AG20443 (cell line): Measurements from ENCODE around the gene MICOS13.
A peak's percentile ranks its signal among the peaks of the same experiment; 100 is the strongest.
"Not testable (repeated sequence)": the region's sequence is repeated elsewhere in the genome, so short reads cannot be mapped to it uniquely, and the experiment has no call there.

Experiments used
- DNase-seq: peaks from one replicate; pipeline ENCODE4 v3.0.0; 2012; ENCODE audit warnings: low spot score, mixed read lengths

Gene MICOS13

DNA sequence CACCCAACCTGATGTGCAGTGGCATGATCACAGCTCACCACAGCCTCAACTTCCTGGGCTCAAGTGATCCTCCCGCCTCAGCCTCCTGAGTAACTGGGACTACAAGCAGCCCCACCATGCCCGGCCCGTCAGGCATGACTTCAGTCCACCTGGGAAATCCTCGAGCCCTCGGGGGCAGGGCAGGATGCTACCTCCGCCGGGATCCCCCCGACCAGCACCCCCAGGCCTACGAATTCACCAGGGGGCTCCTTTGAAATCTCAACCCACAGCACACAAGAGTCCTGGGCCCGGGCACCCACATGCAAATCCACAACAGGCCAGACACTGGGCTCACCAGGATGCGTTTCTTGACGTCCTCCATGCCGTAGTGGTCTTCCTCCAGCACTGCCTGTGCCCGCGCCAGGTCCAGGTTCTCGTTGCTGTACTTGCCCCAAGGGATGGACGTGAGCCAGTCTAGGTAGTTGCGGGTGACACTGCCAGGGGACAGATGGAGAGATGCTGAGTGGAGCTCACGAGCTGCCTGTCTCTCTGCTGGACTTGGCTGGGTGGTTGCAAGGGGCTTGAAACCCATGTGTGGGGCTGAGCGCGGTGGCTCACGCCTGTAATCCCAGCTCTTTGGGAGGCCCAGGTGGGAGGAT lies 20.3 kb upstream of the MICOS13 start:
- no peak for DNase-seq

DNA sequence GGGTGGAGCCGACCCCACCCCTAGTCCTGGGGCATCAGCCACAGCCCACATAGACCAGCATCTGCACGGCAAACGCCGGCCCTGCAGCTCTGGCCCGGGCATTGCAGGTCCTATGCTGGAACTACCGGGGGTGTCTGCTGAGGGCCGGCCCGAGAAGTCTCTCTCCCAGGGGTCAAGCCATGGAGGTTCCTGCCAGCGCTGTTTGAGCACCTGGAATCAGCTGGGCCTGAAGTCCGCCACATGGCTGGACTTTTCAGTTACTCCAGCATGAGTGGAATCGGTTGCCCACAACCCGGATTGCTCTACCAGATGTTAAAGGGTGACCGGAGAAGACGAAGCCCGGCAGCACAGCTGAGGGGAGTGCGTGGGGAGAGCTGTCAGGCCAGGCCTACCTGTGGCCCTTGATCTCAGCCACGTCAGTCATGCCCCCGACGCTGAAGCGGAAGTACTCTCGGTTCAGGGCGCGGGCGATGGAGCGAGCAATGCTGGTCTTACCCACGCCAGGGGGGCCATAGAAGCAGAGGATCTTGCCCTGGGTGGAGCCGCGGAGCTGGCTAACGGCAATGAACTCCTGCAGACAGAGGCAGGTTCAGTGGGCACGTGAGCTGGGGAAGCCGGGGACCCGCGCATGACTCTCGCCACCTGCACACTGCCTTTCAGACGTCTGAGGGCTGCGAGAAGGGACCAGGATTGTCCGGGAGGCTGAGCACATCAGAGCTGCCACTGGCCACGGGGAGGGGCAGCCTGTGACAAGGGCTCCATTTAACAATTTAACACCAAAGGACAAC lies 18.5 kb upstream of the MICOS13 start:
- DNase-seq: no peak

DNA sequence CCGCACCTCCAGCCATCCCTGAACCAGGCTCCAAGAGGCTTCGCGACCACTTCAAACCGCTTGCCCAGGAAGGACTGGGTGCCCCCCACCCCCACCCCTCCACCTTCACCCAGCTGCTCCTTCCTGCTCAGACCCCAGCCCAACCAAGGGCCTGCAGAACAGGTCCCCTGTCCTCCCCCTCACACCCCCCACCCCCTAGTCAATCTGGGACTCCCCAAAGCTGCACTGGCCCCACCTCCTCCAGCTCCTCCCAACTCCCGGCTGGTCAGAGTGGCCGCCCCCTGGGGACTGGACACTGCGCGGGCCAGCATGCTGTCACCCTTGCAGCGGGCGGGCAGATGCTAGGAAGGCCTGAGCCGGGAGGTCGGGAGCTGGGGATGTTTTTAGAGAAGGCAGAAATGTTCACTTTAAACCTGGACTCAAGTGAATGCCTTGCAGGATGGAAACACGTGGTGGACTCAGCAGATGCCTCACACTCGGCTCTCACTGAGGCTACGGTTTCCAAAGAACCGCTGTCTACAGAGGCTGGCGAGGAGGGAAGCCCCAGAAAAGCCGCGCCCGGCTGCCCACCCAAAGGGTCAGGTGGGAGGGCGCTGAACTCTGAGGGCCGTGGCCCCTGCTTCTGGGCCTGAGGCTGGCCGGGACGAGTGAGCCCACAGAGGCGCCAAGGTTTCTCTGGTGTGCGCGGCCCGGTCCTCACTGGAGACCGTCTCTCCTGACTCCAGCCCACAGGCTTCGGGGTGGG lies 17.7 kb upstream of the MICOS13 start:
- no peak for DNase-seq

DNA sequence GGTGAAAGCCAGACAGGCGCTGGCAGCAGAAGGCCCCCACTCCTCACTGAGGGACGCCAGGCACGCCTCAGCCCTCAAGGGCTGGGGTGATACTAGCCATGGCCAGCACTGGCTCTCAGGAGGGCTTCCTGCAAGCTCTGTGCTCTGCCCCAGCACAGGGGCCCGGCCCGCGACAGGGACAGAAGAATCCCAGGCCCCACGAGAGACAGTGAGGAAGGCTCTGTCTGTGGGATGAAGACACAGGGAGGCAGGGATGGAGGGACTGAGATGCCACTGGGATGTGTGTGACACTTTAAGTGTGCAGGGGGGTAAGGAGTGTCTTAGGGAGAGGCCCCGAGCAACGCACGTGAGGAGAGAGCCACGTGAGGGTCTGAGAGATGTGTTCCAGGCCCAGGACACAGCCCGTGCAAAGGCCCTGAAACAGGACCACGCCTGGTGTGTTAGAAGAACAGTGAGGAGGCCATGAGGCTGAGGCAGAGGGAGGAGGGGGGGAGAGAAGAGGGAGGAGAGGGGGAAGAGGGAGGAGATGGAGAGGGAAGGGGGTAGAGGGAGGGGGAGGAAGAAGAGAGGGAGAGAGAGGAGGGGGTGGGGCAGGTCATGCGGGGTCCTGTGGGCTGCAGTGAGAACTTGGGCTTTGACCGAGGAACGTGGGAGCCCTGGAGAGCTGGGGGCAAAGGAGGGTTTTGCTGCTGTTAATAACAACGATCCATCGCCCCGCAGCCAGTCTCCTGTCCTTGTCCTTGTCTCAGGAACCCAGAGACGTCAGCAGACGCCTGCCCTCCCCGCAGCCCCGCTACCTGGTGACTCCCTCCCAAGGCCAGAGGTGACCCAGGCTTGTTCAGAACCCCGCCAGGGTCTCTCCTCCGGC lies 16.9 kb upstream of the MICOS13 start:
- no peak for DNase-seq

DNA sequence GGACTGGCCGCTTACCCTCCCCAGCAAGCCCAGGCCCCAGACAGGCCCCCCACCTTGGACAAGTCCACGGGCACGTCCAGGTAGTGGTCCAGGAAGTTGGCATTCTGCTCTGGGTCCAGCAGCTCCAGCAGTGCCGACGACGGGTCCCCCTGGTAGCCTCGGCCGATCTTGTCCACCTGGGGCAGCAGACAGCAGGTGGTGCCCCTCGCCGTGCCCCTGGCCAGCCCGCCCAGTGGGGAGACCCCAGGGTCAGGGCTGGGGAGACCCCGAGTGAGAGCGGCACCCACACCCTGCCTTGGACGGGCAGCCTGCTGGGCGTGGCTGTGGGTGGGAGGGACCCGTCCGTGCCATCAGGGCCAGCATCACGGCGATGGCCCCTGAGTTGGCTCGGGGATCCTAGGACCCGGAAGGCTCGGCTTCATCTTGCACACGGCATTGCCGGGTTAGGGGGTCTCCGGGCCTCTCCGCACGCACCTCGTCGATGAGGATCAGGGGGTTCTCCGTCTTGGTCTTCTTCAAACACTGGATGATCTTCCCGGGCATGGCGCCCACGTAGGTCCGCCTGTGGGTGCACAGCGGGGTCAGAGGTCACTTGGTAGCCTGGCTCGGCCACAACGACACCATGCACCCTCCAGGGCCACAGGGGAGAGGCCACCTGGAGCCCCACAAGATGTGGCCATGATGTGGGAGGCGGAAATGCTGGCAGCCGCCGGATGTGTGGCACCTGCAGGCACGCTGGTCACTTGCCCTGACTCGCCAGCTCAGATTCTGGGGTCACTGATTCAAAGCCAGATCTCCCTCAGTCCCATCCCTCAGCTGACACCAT lies 16.1 kb upstream of the MICOS13 start:
- DNase-seq: no peak

DNA sequence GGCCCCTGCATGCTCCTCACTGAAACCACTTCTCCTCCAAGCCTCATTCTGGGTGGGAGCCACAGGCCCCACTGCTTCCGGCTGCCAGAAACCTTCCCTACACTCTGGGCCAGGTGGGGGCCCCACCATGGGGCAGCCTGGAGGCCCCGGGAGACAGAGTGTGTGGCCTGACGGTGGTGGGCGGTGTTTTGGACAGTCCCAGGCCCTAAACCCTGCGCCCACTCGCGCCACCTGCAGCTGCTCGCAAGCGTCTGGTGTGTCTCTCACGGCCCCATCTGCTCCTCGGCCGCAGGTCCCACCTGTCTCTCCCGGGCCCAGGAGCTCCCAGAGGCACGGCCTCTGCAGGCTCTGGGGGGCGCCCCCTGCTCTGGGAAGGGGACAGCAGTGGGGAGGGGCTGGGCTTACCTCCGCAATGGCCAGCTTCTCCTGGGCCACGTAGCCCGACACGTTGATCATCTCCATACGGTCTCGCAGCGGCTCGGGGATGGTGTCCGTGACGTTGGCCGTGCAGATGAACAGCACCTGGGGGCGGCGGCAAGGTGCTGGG lies 15.4 kb upstream of the MICOS13 start:
- no peak for DNase-seq

DNA sequence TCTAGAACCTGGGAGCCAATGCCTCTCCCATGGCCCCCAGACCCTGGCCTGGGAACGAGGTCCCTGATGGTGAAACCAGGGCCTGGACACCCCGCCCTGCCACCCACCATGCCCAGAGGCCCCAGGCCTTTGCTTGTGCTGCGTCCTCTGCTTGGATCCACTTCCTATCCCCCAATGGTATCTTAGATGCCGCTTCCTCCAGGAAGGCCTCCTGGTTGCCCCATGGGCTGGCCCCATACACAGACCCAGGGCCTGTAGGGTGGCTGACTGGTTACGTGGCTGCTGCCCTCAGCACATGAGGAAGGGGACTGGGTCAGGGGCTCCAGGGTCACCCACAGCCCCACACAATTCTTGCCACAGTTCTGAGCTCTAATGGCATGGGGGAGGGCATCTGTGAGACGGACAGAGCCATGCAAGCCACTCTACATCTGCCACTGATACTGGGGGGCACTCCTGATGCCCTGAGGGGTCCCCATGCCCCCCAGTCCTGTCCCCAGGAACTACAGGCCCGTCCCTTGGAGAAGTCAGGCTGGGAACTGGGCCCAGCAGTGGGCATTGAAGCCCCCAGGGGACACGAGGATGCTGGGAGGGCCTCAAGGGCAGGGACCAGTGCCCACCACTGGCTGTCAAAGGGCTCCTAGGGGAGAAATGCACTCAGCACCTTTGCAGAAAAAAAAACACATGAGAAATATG lies 14.8 kb upstream of the MICOS13 start:
- DNase-seq: no peak

DNA sequence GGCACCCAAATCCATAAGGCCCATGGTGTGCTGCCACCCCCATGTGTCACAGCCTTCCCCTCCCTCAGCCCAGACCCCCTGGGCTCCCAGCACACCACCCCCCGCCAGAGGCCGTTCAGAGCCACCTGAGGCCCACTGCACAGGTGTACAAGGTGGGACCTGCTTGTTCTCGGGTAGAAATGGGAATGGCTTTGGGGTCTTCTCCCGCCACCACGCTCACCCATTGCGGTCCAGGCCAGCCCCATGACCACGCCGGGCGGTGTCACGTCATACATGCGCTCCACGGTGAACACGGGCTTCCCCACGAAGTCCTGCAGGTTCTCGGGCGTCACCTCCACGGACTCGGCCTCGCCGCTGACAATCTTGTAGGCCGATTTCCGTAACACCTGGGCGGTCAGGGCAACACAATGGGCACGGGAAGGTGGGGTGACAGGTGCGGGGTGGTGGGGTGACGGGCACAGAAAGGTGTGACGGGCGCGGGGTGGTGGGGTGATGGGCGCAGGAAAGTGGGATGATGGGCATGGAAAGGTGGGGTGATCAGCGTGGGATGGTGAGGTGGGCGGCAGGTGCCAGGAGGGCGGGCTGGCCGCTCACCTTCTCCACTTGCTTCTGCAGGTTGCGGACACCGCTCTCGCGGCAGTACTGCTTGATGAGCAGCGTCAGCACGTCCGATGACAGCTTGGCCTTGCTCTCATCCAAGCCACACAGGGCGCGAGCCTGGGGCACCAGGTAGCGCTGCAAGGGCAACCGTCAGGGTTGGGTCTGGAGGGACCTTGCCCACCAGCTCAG lies 14.0 kb upstream of the MICOS13 start:
- no peak for DNase-seq

DNA sequence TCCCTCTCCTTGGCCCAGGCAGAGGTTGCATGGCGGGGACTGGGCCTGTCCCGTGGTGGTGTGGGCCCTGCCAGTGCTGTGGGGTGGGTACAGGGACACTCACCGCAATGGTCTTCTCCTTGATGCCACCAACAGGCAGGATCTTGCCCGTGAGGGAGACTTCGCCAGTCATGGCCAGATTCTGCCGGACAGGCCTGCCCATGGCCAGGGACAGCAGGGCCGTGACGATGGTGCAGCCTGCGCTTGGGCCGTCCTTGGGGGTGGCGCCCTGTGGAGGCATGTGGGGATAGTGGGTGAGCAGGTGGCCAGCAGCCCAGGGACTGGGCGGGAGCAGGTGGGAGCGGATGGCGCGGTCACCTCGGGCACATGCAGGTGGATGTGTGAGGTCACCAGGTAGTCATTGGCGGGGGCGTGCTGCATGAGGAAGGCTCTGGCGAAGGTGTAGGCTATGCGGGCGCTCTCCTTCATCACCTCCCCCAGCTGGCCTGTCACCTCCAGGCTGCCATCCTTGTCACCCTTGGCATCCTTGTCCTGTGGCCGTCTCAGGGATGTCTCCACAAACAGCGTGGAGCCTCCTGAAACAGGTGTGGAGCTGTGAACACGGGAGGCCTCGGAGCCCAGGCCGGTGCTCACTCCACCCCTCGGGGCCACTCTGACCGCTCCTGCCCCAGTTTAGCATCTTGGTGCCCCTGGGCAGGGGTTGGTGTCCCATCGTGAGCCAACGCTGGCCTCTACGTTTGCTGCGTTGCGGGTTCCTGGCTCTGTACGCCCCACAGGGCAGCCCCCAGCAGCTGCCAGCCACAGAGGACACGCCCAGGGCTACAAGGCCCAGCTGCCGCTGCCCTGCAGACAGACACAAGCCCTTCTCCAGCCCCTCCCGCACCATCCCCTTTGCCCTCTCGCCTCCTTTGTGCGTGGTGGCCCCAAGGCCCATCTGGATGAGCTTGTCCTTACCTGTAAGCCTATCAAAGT lies 13.2 kb upstream of the MICOS13 start:
- DNase-seq: no peak

DNA sequence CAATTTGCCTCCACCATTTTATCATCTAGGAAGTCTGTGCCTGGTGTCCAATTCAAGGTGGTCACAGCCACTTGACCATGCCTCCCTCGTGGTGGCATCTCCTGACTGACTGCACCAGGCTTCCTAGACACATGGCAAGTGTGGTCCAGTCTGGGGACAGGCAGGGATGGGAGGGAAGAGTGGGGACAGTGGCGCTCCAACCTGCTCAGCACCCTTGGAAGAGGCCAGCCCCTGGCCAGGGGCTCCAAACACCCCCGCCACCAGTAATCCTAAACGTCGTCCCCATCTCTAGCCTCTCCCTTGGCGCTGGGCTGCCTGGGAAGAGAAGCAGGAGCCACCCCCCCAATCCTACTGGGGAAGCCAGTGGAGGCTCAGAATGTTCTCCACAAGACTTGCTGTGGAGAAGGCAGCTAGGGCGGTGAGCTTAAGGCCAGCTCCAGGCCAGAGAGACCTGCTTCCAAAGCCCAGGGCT lies 12.4 kb upstream of the MICOS13 start:
- DNase-seq: no peak

DNA sequence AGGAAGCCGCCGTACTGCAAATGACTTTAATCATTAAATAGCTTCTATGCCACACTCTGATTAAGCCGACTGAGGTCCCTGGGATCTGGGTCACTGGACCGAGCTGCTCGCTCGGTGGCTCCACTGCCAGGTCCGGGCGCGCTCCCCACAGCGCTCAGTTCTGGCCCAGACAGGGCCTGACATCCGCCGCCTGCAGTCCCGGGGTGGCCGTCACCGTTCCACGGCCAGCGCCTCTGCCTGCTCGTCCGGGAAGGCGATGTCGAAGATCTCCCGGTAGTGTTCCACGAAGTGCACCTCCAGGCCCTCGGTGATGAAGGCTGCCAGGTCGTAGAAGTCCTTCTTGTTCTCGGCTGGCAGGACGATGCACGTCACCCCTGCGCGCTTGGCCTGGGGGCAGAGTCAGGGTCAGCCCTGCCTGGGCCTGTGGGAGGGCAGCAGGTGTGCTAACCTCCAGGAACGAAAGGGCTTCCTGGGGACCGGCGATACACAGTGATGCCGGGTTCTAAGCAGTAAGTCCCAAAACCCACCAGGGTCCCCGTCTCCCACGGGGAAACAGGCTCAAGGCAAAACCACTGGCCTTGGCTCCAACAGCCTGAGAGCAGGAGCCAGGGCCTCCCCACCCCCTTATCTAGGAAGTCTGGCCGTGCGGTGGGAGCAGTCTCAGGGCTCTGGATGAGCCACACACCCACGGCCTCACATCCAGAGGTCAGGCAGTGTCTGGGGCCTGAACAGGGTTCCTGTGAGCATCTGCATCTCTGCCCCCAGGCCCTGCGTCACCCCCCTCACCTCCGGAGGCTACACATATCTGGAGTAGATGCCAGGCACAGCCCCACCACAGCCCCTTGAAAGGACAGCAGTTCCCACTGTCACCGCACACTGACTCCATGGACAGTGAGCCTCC lies 11.8 kb upstream of the MICOS13 start:
- DNase-seq: peak; percentile 32

DNA sequence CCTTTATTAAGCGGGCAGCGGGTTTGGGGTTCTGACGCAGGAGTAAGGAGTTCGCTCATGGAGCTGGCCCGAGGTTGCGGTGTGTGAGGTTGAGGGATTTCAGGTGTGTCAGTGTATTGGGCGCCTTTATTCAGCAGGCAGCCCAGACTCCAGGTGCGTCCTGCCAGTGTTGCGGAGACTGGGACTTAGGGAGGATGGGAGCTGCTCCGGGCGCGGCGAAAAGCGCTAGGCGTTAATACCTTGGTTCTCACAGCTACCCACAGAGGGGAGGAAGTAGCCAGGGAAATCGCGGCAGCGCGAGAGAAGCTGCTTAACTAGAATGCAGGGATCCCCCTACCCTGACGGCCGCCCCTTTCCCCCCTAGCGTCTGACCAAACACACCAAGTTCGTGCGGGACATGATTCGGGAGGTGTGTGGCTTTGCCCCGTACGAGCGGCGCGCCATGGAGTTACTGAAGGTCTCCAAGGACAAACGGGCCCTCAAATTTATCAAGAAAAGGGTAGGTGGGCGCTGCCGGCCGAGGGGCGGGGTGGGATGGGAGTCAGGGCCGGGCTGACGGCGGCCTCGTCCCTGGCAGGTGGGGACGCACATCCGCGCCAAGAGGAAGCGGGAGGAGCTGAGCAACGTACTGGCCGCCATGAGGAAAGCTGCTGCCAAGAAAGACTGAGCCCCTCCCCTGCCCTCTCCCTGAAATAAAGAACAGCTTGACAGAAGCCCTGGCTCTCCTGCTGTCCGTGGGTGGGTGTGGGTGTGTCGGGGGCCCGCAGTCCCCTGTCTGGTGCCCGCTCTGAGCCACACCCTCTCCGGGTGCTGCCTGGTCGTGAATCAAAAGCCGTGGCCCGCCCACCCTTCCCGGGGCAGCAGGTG lies 10.9 kb upstream of the MICOS13 start:
- peak; percentile 55 for DNase-seq

DNA sequence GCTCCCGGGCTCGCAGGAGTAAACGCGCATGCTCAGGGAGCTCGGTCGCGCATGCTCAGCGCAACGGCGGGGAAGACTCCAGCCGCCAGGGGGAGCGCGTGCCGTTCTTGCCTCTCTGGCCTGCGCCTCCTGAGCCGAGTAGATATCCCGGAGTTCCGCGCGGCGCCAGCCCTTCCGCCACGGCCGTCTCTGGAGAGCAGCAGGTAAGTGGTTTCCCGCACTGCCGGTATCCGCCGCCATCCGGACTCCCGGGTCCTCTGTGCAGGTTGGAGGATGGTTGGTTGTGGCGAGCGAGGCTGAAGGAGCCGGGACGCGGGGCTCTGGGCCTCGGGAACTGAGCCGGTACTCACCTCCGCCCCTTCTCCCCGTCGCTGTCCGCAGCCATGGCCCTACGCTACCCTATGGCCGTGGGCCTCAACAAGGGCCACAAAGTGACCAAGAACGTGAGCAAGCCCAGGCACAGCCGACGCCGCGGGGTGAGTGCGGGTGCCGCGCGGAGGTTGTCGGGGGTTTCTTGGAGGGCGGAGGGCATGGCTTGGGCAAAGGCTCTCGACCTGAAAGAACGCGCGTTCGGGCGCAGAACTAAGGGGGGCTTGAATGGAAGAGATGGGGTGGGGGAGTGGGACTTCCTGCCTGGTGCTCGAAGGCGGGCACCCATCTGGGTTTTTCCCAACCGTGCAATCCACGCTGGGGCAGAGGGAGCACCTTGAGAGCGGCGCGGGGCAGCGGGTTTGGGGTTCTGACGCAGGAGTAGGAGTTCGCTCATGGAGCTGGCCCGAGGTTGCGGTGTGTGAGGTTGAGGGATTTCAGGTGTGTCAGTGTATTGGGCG lies 10.0 kb upstream of the MICOS13 start, which contains the start of gene RPL36:
Gene RPL36, plus strand, starts transcription at position 171 of the 830 bp plus-strand sequence. Its CDS starts 213 bp downstream, at position 384.
- DNase-seq: peak; percentile 97

DNA sequence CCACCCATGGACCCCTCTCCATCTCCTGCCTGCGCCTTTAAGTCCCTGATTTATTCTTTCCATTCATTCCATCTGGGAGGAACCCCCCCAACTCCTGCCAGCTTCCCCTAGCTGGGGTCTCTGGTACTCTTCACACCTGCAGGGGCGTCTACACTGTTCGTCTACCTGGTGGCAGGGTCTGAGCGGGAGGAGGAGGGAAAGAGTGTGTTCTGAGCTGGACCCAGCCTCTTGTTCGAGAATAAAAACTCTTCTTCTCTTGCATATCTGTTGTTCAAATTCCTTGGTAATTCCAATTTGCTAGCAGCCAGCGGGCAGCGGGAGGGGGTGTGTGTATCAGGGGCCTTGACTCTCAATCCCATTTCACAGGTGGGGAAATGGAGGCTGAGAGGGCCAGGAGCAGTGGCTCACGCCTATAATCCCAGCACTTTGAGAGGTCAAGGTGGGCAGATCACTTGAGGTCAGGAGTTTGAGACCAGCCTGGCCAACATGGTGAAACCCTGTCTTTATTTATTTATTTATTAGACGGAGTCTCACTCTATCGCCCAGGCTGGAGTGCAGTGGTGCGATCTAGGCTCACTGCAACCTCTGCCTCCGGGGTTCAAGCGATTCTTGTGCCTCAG lies 8.1 kb upstream of the MICOS13 start:
- DNase-seq: not testable (repeated sequence)
